HG02840 (cell line): ENCODE measurements around the gene CHRNB2.

ENCODE experiments used
- ATAC-seq: cut with Tn5 transposase; IDR thresholded peaks from one replicate; pipeline ENCODE4 v1.9.1; 2021; ENCODE audit warnings: mild to moderate bottlenecking, moderate library complexity, moderate number of reproducible peaks; ENCODE audit not compliant: unreplicated experiment, low FRiP score

The CHRNB2 gene

GRCh38 chr1:154551474-154551873 is 16.1 kb upstream of the CHRNB2 start:
- ATAC-seq, result no peak

DNA sequence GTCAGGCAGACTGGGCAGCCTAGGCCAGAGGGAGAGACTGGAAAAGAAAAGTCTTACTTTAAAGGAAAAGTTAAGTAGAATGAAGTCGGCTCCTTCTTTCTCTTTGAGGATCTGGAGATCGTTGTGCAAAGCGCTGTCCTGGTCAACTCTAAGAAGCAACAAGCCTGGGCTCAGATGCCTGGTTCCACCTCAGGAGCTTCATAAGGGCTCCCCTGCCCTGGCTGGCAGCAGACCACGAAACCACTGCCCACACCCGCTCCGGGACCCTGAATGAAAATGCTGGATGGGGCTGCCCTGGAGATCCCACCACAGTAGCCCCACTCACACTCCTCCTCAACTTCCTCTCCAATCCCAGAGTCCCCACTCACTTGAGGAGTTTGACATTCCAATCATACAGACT is 15.5 kb upstream of the CHRNB2 start:
- no peak for ATAC-seq

GRCh38 chr1:154553056-154554030 is 14.2 kb upstream of the CHRNB2 start:
- ATAC-seq, result no peak

- ATAC-seq, result no peak
These were observed 11.2 kb upstream of the CHRNB2 start for GRCh38 chr1:154556422-154556821.

DNA sequence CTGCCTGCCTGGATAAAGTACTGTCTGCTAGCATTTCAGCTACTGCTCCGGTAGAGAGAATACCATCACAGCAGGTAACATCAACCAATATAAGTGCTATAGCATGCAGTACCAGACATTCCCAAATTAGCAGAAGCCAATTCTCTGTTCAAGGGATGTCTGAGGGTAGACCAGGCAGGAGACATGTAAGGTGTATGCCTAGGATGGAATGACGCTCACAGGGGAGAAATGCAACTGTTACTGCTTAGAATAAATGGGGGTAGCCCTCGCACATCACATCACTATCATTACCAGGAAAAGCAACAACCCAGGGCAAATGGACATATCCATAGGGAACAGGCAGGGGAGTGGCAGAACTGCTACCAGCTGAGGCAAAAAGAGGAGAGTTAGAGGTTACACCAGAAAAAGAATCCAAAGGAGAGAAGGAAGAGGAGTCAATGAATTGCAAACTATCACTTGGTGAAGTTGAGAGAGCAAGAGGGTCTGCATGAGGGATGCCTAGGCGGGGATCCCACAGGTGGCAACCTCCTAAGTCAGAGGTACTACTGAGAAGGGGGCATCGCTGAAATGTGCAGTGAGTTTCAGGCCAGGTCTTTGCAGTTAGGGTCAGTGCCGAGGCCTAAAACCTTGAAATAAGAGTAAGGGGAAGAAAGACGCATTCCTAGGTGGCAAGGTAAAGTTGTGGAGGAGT is 10.2 kb upstream of the CHRNB2 start:
- ATAC-seq, result no peak

DNA sequence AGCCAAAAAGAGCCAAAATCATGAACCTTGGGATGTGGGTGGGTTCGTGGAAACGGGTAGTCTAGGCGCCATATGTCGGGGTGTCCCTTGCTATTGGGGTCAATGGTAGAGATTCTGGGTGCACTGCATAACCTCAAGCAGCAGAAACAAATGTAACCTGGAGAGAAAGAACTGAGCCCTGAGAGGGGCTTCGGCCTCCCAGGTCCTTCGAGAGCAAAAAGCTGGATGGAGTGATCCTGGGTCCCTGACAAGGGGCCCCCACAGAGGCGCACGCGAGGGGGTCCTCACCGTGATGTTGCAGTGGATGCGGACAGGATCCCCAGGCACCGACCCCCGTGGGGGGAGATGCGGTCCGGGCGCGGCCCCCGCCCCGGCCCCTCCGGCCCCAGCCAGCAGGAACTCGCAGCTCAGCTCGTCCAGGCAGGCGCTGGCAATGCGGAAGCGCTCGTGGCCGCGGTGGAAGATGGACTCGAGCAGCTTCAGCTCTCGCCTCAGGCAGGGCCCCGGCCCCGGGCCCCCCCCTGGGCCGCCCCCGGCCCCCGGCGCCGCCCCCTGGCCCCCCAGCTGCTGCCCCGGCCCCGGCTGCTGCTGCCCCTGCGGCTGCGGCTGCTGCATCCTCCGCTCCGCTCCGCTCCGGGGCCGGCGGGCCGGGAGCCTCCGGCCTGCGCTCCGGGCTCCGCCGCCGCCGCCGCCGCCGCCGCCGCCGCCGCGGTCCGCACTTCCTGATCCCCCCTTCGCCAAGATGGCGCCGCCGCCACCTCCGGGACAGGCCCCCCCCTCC is 9.4 kb upstream of the CHRNB2 start, which contains the start of gene UBE2Q1:
UBE2Q1 (minus strand) TSS at position 724 of the 781 bp plus-strand sequence; CDS start at position 615, 109 bp downstream.
- ATAC-seq, result peak; percentile 19

DNA sequence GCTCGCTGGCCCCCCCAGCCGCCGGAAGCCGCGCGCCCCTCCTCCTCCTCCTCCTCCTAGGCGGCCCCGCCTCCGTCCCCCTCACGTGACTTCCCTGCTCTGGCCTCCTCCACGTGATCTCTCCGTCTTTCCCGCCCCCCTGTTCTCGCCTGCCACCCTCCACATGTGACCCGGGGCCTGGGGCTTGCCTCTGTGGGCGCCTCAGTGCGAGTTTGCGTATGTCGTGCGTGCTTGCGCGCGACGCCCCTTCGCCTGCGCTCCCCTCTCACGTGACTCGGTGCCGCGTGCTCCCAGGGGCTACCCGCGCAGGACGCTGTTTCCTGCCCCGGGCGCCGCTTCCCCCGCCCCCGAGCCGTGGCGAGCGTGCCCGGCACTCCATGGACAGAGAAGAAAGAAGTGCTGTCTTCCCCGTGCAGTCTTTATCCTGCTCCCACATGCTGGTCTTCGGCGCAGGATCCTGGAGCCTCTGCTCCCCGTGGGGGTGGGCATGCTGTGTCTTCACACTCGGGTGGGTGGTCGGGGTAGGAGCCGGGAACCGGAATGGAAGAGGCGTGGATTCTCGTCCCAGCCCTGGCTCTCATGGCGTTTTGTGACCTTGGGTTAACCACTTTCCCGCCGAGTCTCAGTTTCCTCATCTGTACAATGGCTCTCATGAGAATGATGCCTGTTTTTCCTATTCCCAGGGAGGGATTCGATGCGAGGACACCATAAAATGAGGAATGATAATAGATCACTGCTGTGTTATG is 8.7 kb upstream of the CHRNB2 start:
- peak; percentile 88 for ATAC-seq

DNA sequence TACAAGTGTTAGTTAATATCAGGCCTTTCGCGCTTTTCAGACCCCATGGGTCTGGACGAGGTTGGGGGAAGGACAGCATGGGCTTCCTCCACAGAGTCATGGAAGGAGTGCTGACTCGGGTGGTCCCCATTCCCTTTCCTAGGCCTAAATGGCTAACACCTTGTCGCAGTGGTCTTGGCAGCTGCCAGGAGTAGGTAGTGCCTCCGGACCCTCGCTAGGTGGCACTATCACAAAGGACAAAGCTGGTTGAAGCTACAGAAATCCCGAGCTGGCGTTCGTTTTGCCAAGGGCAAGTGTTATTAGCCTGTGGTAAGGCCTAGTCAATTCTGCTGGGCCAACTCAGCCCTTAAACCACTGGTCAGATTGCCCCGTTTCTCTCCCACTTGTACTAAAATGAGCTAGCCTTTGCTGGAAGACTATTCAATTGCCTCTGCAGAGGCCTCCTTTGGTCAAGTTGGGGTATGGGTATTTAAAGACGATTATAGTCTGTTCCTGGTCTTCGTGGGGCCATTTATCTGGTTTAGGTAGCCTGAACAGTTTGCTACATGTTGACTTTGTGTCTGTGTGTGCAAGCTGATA is 8.0 kb upstream of the CHRNB2 start:
- peak; percentile 26 for ATAC-seq

- ATAC-seq, result no peak
These were observed 1.7 kb upstream of the CHRNB2 start for GRCh38 chr1:154565876-154566275.

GRCh38 chr1:154568157-154568815 is 708 bp downstream of the CHRNB2 start:
- ATAC-seq, result no peak

DNA sequence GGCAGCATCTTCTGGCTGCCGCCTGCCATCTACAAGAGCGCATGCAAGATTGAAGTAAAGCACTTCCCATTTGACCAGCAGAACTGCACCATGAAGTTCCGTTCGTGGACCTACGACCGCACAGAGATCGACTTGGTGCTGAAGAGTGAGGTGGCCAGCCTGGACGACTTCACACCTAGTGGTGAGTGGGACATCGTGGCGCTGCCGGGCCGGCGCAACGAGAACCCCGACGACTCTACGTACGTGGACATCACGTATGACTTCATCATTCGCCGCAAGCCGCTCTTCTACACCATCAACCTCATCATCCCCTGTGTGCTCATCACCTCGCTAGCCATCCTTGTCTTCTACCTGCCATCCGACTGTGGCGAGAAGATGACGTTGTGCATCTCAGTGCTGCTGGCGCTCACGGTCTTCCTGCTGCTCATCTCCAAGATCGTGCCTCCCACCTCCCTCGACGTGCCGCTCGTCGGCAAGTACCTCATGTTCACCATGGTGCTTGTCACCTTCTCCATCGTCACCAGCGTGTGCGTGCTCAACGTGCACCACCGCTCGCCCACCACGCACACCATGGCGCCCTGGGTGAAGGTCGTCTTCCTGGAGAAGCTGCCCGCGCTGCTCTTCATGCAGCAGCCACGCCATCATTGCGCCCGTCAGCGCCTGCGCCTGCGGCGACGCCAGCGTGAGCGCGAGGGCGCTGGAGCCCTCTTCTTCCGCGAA is 3.8 kb downstream of the CHRNB2 start:
- no peak for ATAC-seq

DNA sequence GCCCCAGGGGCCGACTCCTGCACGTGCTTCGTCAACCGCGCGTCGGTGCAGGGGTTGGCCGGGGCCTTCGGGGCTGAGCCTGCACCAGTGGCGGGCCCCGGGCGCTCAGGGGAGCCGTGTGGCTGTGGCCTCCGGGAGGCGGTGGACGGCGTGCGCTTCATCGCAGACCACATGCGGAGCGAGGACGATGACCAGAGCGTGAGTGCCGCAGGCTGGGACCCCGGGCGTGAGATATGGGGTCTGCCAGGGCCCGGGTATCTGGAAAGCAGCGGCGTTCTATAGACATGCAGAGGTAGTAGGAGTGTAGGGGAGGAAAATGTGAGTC is 4.3 kb downstream of the CHRNB2 start:
- ATAC-seq, result no peak

GRCh38 chr1:154572468-154573167 is 5.0 kb downstream of the CHRNB2 start:
- ATAC-seq, result no peak

- no peak for ATAC-seq
These were observed 5.6 kb downstream of the CHRNB2 start for GRCh38 chr1:154573168-154573510.

DNA sequence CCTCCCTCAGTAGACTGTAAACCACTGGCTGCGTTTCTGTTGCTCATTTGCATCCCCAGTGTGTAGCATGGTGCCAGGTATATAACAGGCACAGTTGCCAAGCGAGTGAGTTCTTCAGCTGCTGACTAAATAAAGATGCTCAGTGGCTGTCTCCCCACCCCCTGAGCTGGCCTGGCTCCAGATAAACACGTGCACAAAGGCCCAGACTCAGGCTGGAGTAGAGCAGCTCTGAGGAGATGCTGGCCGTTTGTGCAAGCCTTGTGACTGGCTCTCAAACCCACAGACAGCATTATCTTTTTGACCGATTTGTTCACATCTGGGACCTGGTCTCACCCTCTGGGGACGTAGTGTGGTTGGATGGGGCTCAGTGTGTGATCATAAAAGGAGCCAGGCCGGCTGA is 7.1 kb downstream of the CHRNB2 start:
- ATAC-seq, result no peak

DNA sequence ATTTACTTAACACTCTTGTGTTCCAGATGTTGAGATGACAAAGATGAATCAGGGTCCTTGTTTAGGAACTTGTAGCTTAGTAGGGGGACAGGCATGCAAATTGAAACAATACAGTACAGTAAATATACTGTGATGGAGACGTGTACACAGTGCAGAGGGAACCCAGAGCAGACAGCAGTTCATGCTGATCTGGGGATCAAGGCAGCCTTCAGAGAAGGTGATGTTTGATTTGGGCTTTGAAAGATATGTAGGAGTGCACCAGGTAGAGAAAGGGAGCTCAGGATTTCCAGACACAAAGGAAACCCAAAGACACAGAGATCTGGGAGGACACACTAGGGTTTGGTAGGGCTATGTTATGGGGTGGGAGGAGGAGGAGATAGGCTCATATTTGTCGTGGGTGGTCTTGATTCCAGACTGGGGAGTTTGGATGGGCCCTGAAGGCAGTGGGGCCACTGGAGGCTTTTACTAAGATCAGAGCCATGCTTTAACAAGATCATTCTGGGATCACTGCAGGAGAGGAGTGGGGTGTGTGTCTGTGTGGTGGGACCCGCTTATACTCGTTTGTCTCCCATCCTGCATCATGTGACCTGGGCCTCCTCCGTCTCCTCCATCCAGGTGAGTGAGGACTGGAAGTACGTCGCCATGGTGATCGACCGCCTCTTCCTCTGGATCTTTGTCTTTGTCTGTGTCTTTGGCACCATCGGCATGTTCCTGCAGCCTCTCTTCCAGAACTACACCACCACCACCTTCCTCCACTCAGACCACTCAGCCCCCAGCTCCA is 7.8 kb downstream of the CHRNB2 start:
- ATAC-seq, result no peak

GRCh38 chr1:154575951-154576566 is 8.5 kb downstream of the CHRNB2 start:
- ATAC-seq, result no peak
